Endodermal cell (in vitro differentiated cells): ENCODE data around the gene FAM124B. TPM values are rescaled to one million over a fixed set of nuclear protein-coding genes. Genes with fewer than 3 reads are reported as not detected.

Experiments used
- DNase-seq: peaks from one replicate; pipeline ENCODE4 v3.0.0-alpha.2; 2017
- H3K27ac ChIP-seq: 2 replicates; pipeline ENCODE4 v1.5.1; 2013; ENCODE audit warnings: mild to moderate bottlenecking, low read depth, low read length, moderate library complexity
- H3K27me3 ChIP-seq: 2 replicates; pipeline ENCODE4 v1.6.1; 2013; ENCODE audit warnings: mild to moderate bottlenecking, low read length, moderate library complexity; ENCODE audit not compliant: insufficient read depth, control insufficient read depth, poor library complexity, severe bottlenecking
- H3K36me3 ChIP-seq: 2 replicates; pipeline ENCODE4 v1.7.0; 2013; ENCODE audit warnings: mild to moderate bottlenecking, low read length, moderate library complexity; ENCODE audit not compliant: control insufficient read depth, insufficient read depth
- H3K4me1 ChIP-seq: one replicate; pipeline ENCODE4 v1.7.0; 2013; ENCODE audit warnings: low read length; ENCODE audit not compliant: control insufficient read depth, insufficient read depth
- H3K4me3 ChIP-seq: 2 replicates; pipeline ENCODE4 v1.5.1; 2013; ENCODE audit warnings: mild to moderate bottlenecking, low read length, moderate library complexity
- H3K9ac ChIP-seq: 2 replicates; pipeline ENCODE4 v1.6.1; 2013; ENCODE audit warnings: mild to moderate bottlenecking, low read length, moderate library complexity; ENCODE audit not compliant: poor library complexity, severe bottlenecking; ENCODE audit errors: extremely low read depth
- H3K9me3 ChIP-seq: 2 replicates; pipeline ENCODE4 v1.6.1; 2013; ENCODE audit warnings: mild to moderate bottlenecking, low read length, moderate library complexity; ENCODE audit not compliant: control insufficient read depth
- H3K27ac Mint-ChIP-seq: 2 replicates; pipeline ENCODE4 v1.8.0; 2020; ENCODE audit warnings: mixed read lengths
- H3K27me3 Mint-ChIP-seq: 2 replicates; pipeline ENCODE4 v1.8.0; 2021; ENCODE audit warnings: mild to moderate bottlenecking, mixed read lengths; ENCODE audit not compliant: insufficient read depth
- H3K36me3 Mint-ChIP-seq: 2 replicates; pipeline ENCODE4 v1.8.0; 2020; ENCODE audit warnings: low read depth, mixed read lengths
- H3K4me1 Mint-ChIP-seq: 2 replicates; pipeline ENCODE4 v1.8.0; 2020; ENCODE audit warnings: mixed read lengths
- H3K4me3 Mint-ChIP-seq: 2 replicates; pipeline ENCODE4 v1.8.0; 2020; ENCODE audit warnings: mild to moderate bottlenecking, moderate library complexity, mixed read lengths
- H3K9me3 Mint-ChIP-seq: 2 replicates; pipeline ENCODE4 v1.8.0; 2020; ENCODE audit warnings: mild to moderate bottlenecking, mixed read lengths
- WGBS, 2 experiments: methylation state at CpG; one replicate each; pipeline versions ENCODE4 v1.1.5 to v1.1.7; 2013; ENCODE audit warnings: missing lambda C conversion rate in 2 of 2, mixed read lengths in 1 of 2; ENCODE audit not compliant: insufficient coverage in 1 of 2, insufficient read length in 1 of 2; 5-methylcytosine and 5-hydroxymethylcytosine counted together
- total RNA-seq, 2 donors: library from RNA; stranded (reverse); fragmentation: NEBNext Ultra II Directional in 1 of 2; extraction: Animal tissue kit (Norgen Biotek cat#: 25700) in 1 of 2; gene quantifications; 2 replicates in 1 of 2; 3 replicates in 1 of 2; pipeline ENCODE4 v1.2.1, GENCODE V29; 2021
- TF ChIP-seq, protein P1 (sequence below): fragments of 200-600 bp; sonication (generic); conservative IDR thresholded peaks from 2 replicates; pipeline ENCODE4 v1.5.0; 2021; ENCODE audit warnings: antibody characterized with exemption, mild to moderate bottlenecking

FAM124B gene
- total RNA-seq, 2 donors from 2014 or later: 0.58 to 1.2 TPM

DNA sequence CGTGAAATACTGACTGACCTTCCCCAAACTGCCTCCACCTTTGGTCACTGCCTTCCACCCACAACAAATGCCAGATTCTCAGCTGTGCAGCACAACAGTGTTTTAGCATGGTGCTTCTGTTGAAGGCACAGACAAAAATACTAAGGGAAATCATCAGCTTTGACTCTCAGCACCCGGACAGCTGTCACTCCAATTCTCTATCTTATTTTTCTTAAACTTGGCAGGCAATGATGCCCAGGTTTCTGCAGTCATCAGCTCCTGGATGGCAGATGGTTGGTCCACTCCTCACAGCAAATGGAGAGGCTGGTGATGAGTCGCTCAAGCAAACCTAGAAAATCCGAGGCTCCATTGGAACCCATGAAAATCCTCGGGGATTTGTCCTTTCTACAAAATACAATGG lies 2.9 kb upstream of the FAM124B start:
- Mint-ChIP-seq H3K36me3 (no peaks in the 10 kb centered on the region), H3K4me3 (no peak overlapping the region), H3K9me3 (peaks cover 15% of the 10 kb centered on the region), H3K27me3 (no peaks in the 10 kb centered on the region), H3K27ac (no peak overlapping the region), H3K4me1 (peaks cover 20% of the 10 kb centered on the region)
- H3K36me3 ChIP-seq: no peaks in the 10 kb centered on the region
- peaks cover 15% of the 10 kb centered on the region for H3K9me3 ChIP-seq
- H3K4me3 ChIP-seq: no peak overlapping the region
- no peak overlapping the region for H3K27ac ChIP-seq
- WGBS, 2 experiments: 93 to 98% methylated on average over 4 to 5 of the region's 5 CpGs
- no peak overlapping the region for H3K9ac ChIP-seq
- no peaks in the 10 kb centered on the region for H3K27me3 ChIP-seq
- TF ChIP-seq, protein P1, sequence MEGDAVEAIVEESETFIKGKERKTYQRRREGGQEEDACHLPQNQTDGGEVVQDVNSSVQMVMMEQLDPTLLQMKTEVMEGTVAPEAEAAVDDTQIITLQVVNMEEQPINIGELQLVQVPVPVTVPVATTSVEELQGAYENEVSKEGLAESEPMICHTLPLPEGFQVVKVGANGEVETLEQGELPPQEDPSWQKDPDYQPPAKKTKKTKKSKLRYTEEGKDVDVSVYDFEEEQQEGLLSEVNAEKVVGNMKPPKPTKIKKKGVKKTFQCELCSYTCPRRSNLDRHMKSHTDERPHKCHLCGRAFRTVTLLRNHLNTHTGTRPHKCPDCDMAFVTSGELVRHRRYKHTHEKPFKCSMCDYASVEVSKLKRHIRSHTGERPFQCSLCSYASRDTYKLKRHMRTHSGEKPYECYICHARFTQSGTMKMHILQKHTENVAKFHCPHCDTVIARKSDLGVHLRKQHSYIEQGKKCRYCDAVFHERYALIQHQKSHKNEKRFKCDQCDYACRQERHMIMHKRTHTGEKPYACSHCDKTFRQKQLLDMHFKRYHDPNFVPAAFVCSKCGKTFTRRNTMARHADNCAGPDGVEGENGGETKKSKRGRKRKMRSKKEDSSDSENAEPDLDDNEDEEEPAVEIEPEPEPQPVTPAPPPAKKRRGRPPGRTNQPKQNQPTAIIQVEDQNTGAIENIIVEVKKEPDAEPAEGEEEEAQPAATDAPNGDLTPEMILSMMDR: no peak
- DNase-seq: no peak
- H3K4me1 ChIP-seq: no peaks in the 10 kb centered on the region

DNA sequence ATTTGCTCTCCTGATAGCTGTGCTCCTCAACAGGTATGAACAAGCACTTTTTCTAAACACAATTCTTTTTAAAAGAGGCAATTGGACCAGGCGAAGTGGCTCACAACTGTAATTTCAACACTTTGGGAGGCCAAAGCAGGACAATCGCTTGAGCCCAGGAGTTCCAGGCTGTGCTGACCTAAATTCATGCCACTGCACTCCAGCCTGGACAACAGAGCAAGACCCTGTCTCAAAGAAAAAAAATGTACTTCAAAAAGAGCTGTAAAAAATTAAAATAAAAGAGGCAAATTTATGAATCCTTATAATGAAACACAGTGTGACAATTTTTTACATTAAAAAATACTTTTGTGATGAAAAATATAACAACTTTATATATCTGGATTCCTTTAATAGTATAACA lies 1.8 kb upstream of the FAM124B start:
- DNase-seq: no peak
- no peaks in the 10 kb centered on the region for H3K36me3 ChIP-seq
- peaks cover 15% of the 10 kb centered on the region for H3K9me3 Mint-ChIP-seq
- H3K4me1 Mint-ChIP-seq: peaks cover 25% of the 10 kb centered on the region
- H3K36me3 Mint-ChIP-seq: no peaks in the 10 kb centered on the region
- no peak overlapping the region for H3K4me3 Mint-ChIP-seq
- no peak overlapping the region for H3K9ac ChIP-seq
- H3K27me3 Mint-ChIP-seq: no peaks in the 10 kb centered on the region
- H3K4me1 ChIP-seq: no peaks in the 10 kb centered on the region
- H3K4me3 ChIP-seq: no peak overlapping the region
- no peaks in the 10 kb centered on the region for H3K27me3 ChIP-seq
- TF ChIP-seq, protein P1: no peak
- no peak overlapping the region for H3K27ac Mint-ChIP-seq
- H3K27ac ChIP-seq: no peak overlapping the region
- WGBS, 2 experiments: 91 to 100% methylated on average over 2 of the region's 2 CpGs
- peaks cover 15% of the 10 kb centered on the region for H3K9me3 ChIP-seq

DNA sequence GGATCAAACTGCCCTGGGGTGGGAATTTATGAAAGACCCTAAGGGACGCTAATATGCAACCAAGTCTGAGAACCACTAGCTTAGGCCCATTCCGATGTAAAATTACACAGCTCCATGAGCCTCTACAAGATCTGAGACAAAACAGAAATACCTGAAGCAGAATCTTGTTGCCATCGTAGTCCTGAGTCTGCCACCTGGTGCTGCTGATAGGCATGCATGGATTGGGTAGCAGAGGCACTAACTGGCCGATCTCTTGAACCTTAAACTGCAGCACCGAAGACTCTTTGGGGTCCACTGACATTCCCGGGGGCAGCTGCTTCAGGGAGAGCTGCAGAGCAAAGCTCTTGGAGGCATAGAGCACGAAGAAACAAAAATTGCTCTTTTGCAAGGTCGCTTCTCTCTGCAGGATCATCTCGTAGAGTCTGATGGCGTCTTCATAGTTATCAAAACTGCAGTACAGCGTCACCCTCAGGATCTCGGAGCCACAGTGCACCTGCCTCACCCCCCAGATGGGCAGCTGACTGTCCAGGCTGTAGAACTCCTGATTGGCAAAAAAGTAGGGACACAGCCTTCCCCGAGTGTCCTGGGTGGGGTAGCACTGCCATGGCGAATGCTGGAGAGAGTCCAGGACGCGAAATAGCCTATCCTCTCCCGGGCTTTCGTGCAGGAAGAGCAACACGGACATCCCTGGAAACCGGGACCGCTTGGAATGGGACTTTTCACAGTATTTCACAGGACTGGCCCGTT lies 848 bp downstream of the FAM124B start:
- Histone ChIP-seq H3K27me3 (no peaks in the 10 kb centered on the region), H3K4me1 (no peaks in the 10 kb centered on the region), H3K27ac (no peak overlapping the region), H3K9me3 (peaks cover 8% of the 10 kb centered on the region), H3K4me3 (no peak overlapping the region), H3K36me3 (no peaks in the 10 kb centered on the region), H3K9ac (no peak overlapping the region)
- Mint-ChIP-seq H3K27ac (no peak overlapping the region), H3K4me3 (no peak overlapping the region), H3K36me3 (no peaks in the 10 kb centered on the region), H3K27me3 (no peaks in the 10 kb centered on the region), H3K4me1 (peaks cover 21% of the 10 kb centered on the region), H3K9me3 (peaks cover 10% of the 10 kb centered on the region)
- 94 to 97% methylated on average over 20 to 22 of the region's 22 CpGs for WGBS, 2 experiments
- DNase-seq: no peak
- TF ChIP-seq, protein P1: peak; percentile 12
